HG02938 (cell line): Measurements from ENCODE around the gene TPM3.
"Not testable (repeated sequence)": the region's sequence is repeated elsewhere in the genome, so short reads cannot be mapped to it uniquely, and the experiment has no call there.

ENCODE experiments used
- ATAC-seq: cut with Tn5 transposase; IDR thresholded peaks from one replicate; pipeline ENCODE4 v1.9.1; 2021; ENCODE audit warnings: mild to moderate bottlenecking, moderate library complexity; ENCODE audit not compliant: unreplicated experiment

Gene TPM3

DNA sequence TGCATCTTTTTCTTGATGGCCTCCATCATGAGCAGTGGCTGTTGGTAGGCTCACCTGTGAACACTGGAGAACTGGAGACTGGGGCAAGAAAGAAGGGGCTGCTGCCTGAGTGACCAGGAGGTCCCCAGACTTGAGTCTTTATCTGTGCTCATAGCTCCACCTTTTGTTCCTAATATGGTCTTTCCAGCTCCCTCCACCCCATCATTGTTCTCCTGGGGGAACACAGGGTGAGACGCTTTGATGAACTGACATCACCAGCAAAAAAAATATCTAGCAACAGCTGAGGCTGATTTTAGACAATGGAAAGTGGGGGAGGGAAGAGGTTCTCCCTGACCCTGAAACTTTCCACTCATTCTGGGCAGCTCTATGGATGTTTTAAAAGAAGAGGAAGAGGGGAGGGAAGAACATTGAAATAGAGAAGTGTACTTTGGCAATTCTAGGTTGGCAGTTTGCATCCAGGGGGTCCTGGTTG, at the start of gene TPM3:
Gene TPM3 (minus strand): TSS at position 111 of the 472 bp plus-strand sequence. CDS start 82 bp downstream, at position 29.
- no peak for ATAC-seq

DNA sequence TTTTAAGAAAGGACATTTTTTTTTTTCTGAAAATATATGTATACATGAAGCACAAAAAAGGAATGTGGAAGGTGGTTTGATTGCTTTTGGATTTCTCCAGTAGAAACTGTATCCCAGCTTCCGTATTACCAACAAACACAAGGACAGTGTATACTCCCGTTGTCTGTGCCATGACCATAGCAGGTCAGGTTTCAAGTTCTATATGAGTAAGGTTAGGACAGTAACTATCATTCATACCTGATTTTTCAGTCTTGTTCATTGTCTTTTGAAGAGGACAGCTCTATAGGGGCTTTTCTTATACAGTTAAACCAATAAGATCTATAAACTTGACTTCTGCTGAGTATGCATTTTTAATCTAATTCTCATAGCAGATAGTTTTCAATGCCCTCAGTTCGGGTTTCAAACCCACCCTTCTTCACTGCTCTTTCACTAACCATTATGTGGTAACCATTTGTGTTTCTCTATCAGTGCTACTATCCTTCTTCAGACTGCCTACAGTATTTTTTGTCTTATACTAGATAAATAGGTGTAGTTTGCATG, 48.5 kb upstream of the TPM3 start:
- ATAC-seq: no peak

DNA sequence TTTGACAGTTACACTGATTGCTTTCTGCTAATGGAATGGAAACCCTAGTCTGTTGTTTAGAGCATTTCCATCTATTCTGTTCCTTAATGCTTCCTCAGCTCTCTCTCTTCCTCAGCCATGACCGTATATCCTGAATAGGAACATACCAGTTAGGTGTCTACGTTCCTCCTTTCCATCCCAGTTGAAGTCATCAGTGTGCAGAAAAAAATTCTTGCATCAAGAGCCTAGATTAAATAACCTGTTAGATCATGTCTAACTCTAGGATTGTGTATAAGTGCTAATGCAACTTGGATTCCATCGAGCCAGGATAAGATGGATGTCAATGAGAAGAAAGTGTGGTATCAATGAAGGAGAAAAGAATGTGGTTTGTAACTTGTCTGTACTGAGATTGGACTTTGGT, 47.6 kb upstream of the TPM3 start:
- ATAC-seq: no peak

DNA sequence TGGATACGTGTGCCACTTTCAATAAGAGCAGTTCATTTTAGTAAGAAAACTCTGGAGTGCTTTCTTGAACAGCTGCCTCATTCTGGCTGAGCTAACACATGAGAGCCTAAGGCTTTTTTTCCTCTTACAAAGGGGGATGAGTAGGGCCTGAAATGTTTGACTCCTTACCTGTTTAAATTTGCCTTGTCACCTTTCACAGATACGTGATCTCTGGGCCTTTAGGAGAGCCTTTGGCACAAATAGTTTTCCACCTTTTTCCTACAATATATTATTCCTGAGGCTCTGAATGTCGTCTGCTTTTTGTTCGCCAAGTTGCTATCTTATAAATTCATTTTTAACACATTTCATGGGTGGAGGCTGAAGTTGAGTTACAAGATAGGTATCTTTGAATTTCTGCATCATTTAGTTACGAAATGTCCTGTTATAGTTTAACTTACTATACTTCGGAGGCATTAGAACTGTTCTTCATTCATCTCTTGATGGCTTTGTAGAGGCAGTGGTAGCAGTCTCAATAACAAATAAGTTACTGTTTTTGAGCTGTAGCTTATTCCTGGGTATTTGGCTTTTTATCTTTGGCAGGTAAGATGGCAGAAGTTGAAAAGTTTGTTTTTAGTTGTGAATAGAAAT, 46.1 kb upstream of the TPM3 start:
- ATAC-seq: no peak

DNA sequence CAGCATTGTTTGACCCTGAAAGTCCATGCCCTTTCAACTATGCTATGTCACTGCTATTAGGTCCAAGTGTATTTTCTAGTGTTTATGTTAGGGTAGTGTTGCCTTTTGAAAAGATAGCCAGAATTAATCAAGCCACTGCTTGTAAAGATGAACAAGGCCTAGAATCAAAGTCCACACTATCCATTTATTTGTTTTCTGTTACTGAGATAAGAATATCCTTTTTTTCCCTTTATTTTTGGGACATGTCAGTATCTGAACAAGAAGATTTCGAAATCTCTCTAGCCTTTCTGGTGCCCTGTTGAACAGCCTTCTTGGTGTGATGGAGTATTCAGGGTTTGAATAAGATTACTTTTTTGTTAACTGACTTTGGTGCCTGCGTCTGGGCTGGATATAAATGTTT, 45.5 kb upstream of the TPM3 start:
- no peak for ATAC-seq

DNA sequence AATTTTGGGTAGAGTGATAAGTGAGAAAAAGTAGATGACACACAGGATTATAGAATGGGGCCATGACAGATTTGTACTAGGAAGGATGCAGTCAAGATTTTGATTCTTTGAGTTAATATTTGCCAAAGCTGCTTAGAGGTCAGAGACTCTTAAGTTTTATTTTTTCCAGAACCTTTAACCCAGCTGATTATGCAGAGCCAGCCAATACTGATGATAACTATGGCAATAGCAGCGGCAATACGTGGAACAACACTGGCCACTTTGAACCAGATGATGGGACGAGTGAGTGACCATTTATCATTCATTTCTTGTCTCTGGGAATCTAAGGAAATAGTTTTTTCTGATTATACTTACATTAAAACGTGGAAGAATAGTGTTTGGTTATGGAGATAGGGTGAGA, 45.0 kb upstream of the TPM3 start:
- ATAC-seq: no peak

DNA sequence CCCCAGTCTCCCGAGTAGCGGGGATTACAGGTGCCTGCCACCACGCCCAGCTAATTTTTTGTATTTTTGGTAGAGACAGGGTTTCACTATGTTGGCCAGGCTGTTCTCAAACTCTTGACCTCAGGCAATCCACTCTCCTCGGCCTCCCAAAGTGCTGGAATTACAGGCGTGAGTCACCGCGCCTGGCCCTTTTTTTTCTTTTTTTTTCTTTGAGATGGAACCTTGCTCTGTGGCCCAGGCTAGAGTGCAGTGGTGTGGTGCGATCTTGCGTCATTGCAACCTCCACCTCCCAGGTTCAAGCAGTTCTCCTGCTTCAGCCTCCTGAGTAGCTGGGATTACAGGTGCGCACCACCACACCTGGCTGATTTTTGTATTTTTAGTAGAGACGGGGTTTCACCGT, 41.2 kb upstream of the TPM3 start:
- not testable (repeated sequence) for ATAC-seq

DNA sequence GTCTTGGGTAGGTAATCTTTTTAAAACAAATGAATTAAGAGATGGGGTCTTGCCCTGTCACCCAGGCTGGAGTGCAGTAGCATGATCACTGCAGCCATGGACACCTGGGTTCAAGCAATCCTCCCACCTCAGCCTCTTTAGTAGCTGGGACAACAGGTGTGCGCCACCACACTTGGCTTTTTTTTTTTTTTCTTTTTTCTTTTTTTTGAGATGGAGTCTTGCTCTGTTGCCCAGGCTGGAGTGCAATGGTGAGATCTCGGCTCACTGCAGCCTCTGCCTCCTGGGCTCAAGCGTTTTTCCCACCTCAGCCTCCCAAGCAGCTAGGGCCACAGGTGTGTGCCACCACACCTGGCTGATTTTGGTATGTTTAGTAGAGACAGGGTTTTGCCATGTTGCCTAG, 39.2 kb upstream of the TPM3 start:
- not testable (repeated sequence) for ATAC-seq

DNA sequence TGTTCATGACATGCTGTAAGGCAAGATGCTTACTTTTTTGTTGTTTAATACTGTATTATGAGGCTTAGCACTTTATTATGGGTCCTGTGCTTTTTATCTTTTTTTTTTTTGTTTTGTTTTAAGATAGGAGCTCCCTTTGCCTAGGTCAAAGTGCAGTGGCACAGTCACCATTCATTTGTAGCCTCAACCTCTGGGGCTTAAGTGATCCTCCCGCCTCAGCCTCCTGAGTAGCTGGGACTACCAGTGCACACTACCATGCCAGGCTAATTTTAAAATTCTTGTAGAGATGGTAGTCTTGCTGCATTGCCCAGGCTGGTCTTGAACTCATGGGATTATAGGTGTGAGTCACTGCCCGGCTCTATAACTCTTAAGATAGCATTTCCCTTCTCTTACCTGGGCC, 33.5 kb upstream of the TPM3 start:
- no peak for ATAC-seq

DNA sequence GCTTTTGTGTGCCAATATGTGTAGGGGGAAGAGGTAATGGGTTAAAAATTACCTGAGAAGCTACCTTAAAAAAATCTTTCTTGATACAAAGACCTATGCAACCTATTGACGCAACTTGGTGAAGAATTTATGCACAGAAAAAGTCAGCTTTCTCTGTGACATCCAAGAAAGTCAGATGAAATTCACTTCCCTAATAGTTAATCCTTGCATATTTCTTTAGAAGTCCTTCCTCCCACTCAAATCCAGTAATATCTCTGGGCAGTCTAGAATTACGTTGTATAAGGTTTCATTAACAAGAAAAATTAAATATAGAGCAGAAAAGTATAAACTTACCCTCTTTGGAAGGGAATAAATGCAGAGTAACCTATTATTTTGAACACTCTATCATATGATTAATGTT, 31.7 kb upstream of the TPM3 start:
- no peak for ATAC-seq

DNA sequence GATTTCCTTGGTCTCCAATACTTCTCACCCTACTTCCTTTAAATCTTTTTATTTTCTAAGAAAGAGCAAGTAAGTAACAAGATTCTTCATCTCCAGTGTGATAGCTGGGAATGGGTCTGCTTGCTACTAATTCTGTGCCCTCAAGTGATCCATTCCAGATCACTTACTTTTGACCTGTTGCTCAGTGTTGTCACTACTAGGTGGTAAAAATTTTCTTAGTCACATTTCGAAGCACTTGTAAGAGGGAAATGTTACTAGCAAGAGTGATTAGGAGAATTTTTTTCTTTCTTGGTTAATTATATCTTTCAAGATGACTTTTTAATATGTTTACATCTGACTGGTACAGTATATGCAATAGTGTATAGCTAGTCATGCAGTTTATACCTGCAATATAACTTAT, 31.0 kb upstream of the TPM3 start:
- ATAC-seq: no peak

DNA sequence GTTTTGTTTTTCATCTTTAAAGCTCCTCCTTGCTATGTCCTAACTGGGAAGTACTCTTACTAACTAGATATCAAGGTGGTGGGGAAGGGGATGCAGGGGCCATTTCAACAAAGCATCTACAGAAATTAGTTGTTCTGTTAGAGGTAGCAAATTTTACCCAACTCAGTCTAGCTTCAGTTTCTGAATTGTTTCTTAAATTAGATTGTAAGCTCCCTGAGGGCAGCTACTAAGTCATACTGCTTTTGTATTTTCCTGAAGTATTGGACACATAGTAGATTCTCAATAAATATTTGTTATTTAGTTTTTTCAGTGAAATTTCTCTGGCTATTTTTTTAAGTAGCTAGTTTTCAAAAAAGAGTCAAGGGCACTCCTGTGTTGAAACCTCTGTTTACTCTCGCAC, 30.6 kb upstream of the TPM3 start:
- no peak for ATAC-seq

DNA sequence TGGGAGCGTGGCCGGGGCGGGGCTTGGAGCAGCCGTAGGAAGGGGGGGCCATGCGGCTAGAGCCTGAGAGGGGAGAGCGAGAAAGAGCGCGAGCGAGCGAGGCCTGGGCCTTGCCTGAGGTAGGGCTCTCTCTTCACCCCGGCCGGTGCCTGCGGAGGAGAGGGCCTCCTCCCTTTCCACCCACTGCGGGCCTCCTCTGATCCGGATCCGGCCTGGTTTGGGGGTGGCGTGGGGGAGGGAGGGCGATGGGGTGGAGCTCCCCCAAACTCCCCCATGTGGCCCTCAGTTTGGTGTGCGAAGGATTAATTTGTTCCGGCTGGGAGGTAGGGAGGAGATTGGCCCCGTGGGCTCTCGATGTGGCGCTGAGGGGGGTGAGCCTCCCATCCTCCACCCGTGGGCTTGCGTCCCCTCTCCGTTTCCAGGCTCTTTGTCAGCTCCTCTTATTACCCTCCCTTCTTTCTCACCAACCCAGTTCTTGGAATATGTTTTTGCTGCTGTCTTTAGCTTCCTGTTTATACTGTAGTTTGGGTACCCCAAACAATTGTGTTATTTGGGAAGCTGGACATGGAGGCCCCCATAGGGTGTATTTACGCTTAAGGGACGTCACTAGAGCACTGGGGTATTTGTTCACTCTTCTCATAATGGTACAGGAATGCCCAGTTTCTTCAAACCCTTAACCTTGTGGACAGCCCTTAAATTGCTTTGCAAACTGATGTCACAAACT, 29.5 kb upstream of the TPM3 start:
- ATAC-seq: peak; percentile 22

DNA sequence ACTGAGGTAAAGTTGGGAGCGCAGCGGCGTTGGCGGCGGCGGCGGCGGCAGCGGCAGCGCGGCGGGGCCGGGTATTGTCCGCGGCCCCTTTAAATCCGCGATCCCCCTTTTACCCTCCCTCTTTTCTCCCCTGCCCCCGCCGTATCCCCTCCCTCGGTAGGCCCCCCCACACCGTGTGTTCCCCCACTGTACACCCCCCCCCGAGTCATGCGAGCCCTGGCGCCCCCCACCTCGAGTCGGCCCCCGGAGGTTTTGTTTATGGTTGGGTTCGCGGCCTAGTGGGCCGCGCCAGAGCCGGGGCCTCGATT, 29.0 kb upstream of the TPM3 start:
- ATAC-seq: no peak

DNA sequence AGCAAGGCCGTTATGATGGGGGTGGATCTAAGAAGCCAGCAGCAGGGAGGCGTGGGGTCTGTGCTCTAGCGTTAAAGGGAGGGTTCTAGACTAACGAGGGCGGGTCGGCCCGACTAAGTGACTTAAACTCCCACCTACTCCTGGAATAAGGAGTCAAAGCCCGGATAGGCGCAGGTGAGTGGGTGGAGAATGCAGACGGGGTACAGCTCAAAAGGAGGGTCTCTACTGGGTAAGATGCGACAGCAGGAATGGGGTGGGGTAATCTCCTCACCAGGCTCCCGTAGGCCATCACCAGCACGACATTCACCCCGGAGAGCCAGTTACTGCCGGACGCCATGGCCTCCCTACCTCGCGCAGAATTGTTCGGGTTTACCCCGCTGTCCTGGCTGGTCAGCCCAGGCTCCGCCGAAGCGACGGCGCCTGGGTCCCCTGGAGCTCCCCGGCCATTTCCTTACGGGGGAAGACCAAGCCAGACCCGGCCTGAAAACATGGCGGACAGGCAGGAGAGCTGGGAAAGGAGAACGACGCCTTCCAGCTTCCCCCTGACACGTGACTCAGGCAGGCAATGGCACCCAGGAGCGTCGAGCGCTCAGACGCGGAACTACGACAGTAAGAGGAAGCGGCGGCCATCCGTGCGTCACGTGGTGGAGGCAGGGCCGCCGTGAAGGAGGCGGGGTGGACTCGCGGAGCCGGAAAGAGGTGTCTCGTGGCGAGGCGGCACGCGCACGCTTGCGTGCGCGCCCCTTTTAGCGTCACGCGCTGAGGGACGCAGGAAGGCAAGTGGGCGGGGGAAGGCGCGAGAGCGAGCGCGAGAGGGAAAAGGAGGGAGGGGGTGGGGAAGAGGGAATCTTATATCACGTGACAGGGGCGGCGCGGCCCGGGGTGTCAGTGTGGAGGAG, 28.4 kb upstream of the TPM3 start, which contains the start of gene UBAP2L:
Gene UBAP2L (plus strand): TSS at position 885 of the 899 bp plus-strand sequence. CDS start 4,169 bp downstream, outside the sequence.
- ATAC-seq: peak; percentile 82

DNA sequence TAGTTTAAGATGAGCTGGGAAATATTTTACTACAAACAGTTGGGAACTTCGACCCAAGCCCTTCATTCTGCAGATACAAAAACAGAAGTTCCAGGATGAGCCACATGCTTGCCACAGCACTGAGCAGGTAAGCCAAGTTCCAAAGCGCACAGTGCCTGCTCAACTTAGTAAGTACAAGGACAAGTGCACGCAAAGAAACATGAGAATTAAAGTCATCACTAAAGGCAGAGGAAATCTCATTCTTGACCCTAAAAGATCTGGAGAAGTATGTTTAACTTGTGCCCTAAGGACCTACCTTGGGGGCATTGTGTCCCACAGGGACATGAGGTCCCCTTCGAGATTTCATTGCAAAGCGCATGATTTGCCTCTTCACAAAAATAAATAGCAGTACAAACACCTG, 27.6 kb upstream of the TPM3 start:
- no peak for ATAC-seq

DNA sequence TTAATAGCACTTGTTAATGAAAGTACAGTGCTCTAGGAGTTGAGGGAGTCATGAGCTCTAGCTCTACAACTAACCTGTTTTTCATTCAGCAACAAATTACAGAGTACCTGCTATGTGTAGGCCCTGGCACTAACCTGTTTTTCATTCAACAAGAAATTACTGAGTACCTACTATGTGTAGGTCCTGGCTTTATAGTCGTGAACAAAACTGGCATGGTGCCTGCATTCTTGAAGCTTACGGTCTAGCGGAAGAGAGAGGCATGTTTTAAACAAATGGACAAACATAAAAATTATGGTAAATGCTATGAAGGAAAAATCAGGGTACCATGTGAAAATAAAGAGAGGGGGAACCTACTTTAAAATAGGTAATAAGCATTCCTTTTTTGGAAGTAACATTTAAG, 26.6 kb upstream of the TPM3 start:
- no peak for ATAC-seq

DNA sequence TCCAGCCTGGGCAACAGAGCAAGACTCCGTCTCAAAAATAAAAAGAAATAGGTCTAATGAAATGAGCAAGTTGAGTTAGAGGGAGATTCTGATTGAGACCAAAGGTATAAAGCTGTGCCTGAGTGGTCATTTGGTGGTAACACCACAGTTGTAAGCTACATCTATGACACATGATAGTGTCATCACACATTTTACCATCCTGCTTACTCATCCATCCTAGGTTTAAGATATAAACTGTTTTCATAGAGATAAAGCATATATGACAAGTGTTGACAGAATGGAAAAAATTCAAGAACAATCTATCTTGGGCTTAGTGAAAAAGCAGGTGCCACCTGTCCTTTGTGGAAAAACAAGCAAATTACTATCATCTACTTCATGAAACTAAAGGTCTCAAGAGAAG, 21.4 kb upstream of the TPM3 start:
- no peak for ATAC-seq

DNA sequence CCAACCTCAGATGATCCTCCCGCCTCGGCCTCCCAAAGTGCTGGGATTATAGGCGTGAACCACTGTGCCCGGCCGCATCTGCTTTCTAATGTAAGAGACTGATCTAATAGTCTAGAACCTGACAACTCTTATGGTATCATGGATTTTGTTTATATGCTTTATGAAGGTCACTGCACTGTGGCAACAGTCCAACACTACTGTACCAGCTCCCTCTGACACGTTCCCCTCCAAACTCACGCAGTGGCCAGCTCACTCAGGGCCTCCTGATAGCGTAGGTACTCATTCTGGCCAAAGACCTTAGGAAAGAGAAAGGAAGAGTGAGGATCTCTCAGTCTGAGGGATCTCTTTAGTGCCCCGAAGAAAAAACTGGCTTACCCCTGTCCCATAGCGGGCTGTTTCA, 20.2 kb upstream of the TPM3 start:
- no peak for ATAC-seq

DNA sequence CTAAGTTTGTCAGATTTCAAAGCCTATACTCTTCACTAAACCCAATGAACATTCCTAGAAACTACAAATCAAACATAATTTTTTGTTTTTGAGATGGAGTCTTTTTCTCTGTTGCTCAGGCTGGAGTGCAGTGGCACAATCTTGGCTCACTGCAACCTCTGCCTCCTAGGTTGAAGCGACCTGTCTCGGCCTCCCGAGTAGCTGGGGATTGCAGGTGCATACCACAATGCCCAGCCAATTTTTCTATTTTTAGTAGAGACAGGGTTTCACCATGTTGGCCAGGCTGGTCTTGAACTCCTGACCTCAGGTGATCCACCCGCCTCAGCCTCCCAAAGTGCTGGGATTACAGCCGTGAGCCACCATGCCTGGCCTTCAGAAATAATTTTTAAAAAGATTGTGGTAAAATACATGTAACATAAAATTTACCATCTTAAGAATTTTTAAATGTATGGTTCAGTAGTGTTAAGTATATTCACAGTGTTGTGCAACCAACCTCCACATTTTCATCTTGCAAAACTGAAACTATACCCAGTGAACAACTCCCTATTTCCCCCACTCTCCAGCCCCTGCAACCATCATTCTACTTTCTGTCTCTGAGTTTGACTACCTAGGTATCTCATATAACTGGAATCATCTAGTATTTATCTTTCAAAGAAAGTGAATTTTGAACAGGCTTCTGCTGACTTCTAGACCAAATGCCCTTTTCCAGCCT, 16.9 kb upstream of the TPM3 start:
- no peak for ATAC-seq

DNA sequence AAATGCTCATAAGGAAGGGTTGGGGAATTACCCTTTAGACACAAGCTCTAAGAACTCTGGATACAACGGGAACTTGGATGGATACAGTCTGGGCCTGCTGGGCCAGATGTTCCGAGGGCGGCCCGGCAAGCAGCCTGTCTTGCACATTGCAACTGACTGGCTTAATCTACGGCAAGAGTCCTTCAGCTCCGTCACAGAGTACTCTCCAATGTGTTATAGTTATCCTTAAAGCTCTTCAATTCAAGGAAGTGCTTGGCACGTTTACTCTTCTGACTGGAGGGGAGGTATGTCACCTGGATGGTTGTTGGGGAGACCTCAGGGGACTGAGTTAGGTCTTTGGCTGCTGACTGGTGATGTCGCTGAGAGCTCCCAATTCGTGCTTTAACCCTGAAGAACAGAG, 15.4 kb upstream of the TPM3 start:
- no peak for ATAC-seq
